Ecto neural progenitor cell (in vitro differentiated cells): ENCODE data around the gene TMX3.

Experiments used
- DNase-seq: peaks from one replicate; pipeline ENCODE4 v3.0.0-alpha.2; 2018; ENCODE audit warnings: low spot score

Gene TMX3

GRCh38 chr18:68713131-68713530 lies 1.8 kb downstream of the TMX3 start:
- no peak for DNase-seq

GRCh38 chr18:68707646-68708045 lies 7.3 kb downstream of the TMX3 start:
- no peak for DNase-seq

- no peak for DNase-seq
Measured at GRCh38 chr18:68705119-68705518, 9.8 kb downstream of the TMX3 start.

- DNase-seq = no peak
Measured at GRCh38 chr18:68703326-68703725, 11.6 kb downstream of the TMX3 start.

- no peak for DNase-seq
Measured at GRCh38 chr18:68701353-68701752, 13.6 kb downstream of the TMX3 start.

- no peak for DNase-seq
Measured at GRCh38 chr18:68699043-68699442, 15.9 kb downstream of the TMX3 start.

- no peak for DNase-seq
Measured at GRCh38 chr18:68696937-68697336, 18.0 kb downstream of the TMX3 start.

- DNase-seq = no peak
Measured at GRCh38 chr18:68694316-68694715, 20.6 kb downstream of the TMX3 start.

GRCh38 chr18:68693091-68693815 lies 21.7 kb downstream of the TMX3 start:
- no peak for DNase-seq

GRCh38 chr18:68679528-68679927 lies 35.4 kb downstream of the TMX3 start:
- DNase-seq = no peak

GRCh38 chr18:68676913-68677312 lies 38.0 kb downstream of the TMX3 start:
- no peak for DNase-seq

- no peak for DNase-seq
Measured at GRCh38 chr18:68667121-68667520, 47.8 kb downstream of the TMX3 start.

- DNase-seq = no peak
Measured at GRCh38 chr18:68666381-68666780, 48.5 kb downstream of the TMX3 start.

GRCh38 chr18:68665628-68666027 lies 49.3 kb downstream of the TMX3 start:
- DNase-seq = no peak

GRCh38 chr18:68662754-68663153 lies 52.2 kb downstream of the TMX3 start:
- DNase-seq = no peak

GRCh38 chr18:68660354-68661183 lies 54.3 kb downstream of the TMX3 start:
- no peak for DNase-seq

- no peak for DNase-seq
Measured at GRCh38 chr18:68648191-68648590, 66.7 kb downstream of the TMX3 start.

- no peak for DNase-seq
Measured at GRCh38 chr18:68642003-68642402, 72.9 kb downstream of the TMX3 start.

- DNase-seq = no peak
Measured at GRCh38 chr18:68640861-68641260, 74.0 kb downstream of the TMX3 start.

- no peak for DNase-seq
Measured at GRCh38 chr18:68638613-68639012, 76.3 kb downstream of the TMX3 start.

- no peak for DNase-seq
Measured at GRCh38 chr18:68627812-68628211, 87.1 kb downstream of the TMX3 start.
